PC-9 (cell line): ENCODE measurements around the gene PKNOX1.

ENCODE experiments used
- CTCF ChIP-seq: fragments of 200-600 bp; sonication (generic); conservative IDR thresholded peaks from 2 replicates; pipeline ENCODE4 v1.6.1; 2017; ENCODE audit warnings: mixed run types, antibody characterized with exemption, mild to moderate bottlenecking, moderate library complexity
- EZH2 ChIP-seq: fragments of 200-600 bp; sonication (generic); IDR thresholded peaks from 2 replicates; pipeline ENCODE4 v1.8.0; 2017; ENCODE audit warnings: antibody characterized with exemption, low read depth

GRCh38 chr21:42980312-42981213 is 6.2 kb downstream of the PKNOX1 start:
- no peak for TF ChIP-seq CTCF
- no peak for TF ChIP-seq EZH2
